Vagina (tissue), 2 donors: ENCODE measurements around the gene CIDEA. TPM values are rescaled to one million over a fixed set of nuclear protein-coding genes. Genes with fewer than 3 reads are reported as not detected.

Source experiments
- DNase-seq, 2 donors: peaks; one replicate each; pipeline ENCODE4 v3.0.0-alpha.2; 2017; ENCODE audit errors: extremely low spot score in 2 of 2
- H3K27ac ChIP-seq: fragments of 200-600 bp; sonication (generic); one replicate; pipeline ENCODE4 v1.5.1; 2019
- H3K27me3 ChIP-seq: fragments of 200-600 bp; sonication (generic); one replicate; pipeline ENCODE4 v1.5.1; 2019
- H3K36me3 ChIP-seq, 2 donors: fragments of 200-600 bp; sonication (generic); one replicate each; pipeline ENCODE4 v1.5.1; 2017 to 2019
- H3K4me1 ChIP-seq: fragments of 200-600 bp; sonication (generic); one replicate; pipeline ENCODE4 v1.5.1; 2019
- H3K4me3 ChIP-seq, 2 donors: fragments of 200-600 bp; sonication (generic); 1 replicate in 1 of 2; 2 replicates in 1 of 2; pipeline ENCODE4 v1.5.1; 2016 to 2019
- H3K9me3 ChIP-seq: fragments of 200-600 bp; sonication (generic); one replicate; pipeline ENCODE4 v1.5.1; 2019
- POLR2A ChIP-seq, 2 donors: fragments of 450-650 bp; IDR thresholded peaks; one replicate each; pipeline ENCODE4 v1.6.1; 2017; ENCODE audit warnings: antibody characterized with exemption in 2 of 2, mild to moderate bottlenecking in 2 of 2, moderate library complexity in 2 of 2
- POLR2AphosphoS5 ChIP-seq, 2 donors: sonication (generic); formaldehyde crosslinking; IDR thresholded peaks; one replicate each; pipeline ENCODE4 v1.9.0; 2017; ENCODE audit warnings: antibody characterized with exemption in 2 of 2, mild to moderate bottlenecking in 2 of 2, low read depth in 1 of 2; ENCODE audit not compliant: insufficient read depth in 1 of 2
- intact Hi-C: fragments of 100-400 bp; cut with DNase I; formaldehyde crosslinking; loops from one replicate; pipeline ENCODE4 v1.15.1; 2023
- total RNA-seq: library from RNA; depleted of rRNA; stranded (reverse); fragments of >200 nt; gene quantifications from one replicate; pipeline ENCODE4 v1.2.3, GENCODE V29; 2016
- TF ChIP-seq, protein P1 (sequence below), 3 experiments: fragments of 450-650 bp in 2 of 3; fragments of 200-600 bp in 1 of 3; sonication (generic) in 1 of 3; IDR thresholded peaks; one replicate each; pipeline ENCODE4 v1.5.1; 2017 to 2019; ENCODE audit warnings: antibody characterized with exemption in 3 of 3, mild to moderate bottlenecking in 2 of 3, moderate library complexity in 2 of 3

The CIDEA gene
- total RNA-seq, 1 donor from 2014 or later: 2.7 TPM

DNA sequence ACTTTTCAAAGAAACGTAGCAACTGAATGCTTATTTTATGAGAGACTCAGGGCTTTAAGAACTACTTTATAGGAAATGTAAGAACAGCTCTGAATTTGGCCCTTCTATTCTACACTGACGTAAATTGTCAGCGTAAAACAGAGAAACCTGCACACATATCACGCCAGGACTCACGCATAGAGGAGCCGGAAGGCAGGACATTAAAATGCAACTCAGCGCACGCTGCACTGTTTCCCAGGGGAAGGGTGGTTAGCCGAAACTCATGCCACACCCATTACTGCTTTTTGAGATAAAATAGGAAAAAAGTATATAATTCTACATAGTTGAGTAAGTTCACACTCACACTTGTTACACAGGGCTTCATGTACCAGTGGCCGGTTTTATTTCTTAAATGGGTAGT is 61.3 kb downstream of the CIDEA start:
- Histone ChIP-seq H3K36me3 (peaks cover 0 to 25% of the 10 kb centered on the region in 2 donors), H3K9me3 (peaks cover 6% of the 10 kb centered on the region), H3K27ac (peak overlapping the region; percentile 15), H3K4me3 (no peak overlapping the region), H3K4me1 (peaks cover 56% of the 10 kb centered on the region), H3K27me3 (no peaks in the 10 kb centered on the region)
- intact Hi-C loops: no loop called here
- TF ChIP-seq, protein P1, sequence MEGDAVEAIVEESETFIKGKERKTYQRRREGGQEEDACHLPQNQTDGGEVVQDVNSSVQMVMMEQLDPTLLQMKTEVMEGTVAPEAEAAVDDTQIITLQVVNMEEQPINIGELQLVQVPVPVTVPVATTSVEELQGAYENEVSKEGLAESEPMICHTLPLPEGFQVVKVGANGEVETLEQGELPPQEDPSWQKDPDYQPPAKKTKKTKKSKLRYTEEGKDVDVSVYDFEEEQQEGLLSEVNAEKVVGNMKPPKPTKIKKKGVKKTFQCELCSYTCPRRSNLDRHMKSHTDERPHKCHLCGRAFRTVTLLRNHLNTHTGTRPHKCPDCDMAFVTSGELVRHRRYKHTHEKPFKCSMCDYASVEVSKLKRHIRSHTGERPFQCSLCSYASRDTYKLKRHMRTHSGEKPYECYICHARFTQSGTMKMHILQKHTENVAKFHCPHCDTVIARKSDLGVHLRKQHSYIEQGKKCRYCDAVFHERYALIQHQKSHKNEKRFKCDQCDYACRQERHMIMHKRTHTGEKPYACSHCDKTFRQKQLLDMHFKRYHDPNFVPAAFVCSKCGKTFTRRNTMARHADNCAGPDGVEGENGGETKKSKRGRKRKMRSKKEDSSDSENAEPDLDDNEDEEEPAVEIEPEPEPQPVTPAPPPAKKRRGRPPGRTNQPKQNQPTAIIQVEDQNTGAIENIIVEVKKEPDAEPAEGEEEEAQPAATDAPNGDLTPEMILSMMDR (IDR thresholded peaks at IDR 0.05): no peak
- TF ChIP-seq POLR2A (IDR thresholded peaks at IDR 0.05) (no peak), POLR2AphosphoS5 (IDR thresholded peaks at IDR 0.05; ENCODE audit: insufficient read depth in 1 of 2, low read depth in 1 of 2) (no peak)
- no peak for DNase-seq

DNA sequence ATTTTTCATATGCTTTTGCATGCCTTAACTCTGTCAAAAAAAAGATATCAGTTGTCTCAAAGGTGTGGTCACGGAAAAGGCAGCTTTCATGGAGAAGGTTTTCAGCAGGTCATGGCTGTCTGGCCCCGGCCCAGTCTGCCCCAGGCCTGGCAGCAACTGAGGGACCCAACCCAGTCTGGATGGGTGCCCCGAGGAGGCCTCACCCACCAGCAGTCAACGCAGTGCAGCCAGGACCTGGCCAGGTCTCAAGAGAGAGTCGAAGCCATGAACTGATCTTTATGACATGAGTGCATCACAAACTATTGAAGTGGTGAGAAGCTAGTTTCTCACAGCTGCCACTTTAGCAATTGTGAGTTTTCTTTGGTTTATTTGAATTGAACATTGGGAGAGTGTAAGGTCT is 61.8 kb downstream of the CIDEA start:
- Histone ChIP-seq H3K27me3 (no peaks in the 10 kb centered on the region), H3K27ac (peak overlapping the region; percentile 15), H3K4me3 (no peak overlapping the region), H3K36me3 (peaks cover 0 to 22% of the 10 kb centered on the region in 2 donors), H3K9me3 (peaks cover 6% of the 10 kb centered on the region), H3K4me1 (peaks cover 52% of the 10 kb centered on the region)
- TF ChIP-seq, protein P1 (IDR thresholded peaks at IDR 0.05): no peak
- no peak for TF ChIP-seq POLR2AphosphoS5 (IDR thresholded peaks at IDR 0.05; ENCODE audit: insufficient read depth in 1 of 2, low read depth in 1 of 2)
- no peak for TF ChIP-seq POLR2A (IDR thresholded peaks at IDR 0.05)
- intact Hi-C loops: no loop called here
- DNase-seq: peak in 1 of 2 donors; percentile 81

DNA sequence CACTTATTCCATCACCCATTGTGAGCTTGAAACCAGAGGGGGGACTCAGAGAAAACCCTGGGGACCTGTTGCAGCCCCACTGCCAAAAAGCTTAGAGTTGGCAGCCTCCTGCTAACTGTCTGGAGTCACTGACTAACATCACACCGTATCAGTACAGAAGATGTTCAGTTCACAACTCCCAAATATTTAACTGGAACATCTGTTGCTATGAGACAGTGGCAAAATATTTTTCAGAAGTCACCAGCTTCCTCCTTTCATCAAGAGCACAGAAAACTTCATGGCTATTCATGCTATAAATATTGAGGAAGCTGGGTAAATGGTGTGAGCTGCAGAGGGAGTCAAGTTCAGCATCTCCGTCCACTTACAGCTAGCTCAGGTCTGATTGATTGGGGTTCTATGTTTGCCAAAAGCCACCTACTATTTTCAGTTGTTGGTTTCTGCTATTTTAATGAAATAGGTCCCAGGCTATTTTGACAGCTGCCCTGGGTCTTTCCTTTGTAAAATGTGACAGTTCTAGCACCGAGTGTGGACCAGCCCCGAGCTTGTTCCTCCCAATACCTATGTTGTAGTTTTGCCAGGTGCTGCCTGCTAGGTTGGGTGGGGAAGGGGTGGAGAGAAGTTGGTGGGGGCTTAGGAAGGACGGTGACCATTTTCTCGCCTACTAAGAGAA is 63.6 kb downstream of the CIDEA start:
- no peaks in the 10 kb centered on the region for H3K9me3 ChIP-seq
- no peak for DNase-seq
- H3K27ac ChIP-seq: no peak overlapping the region
- peaks cover 52% of the 10 kb centered on the region for H3K4me1 ChIP-seq
- peaks cover 0 to 6% of the 10 kb centered on the region in 2 donors for H3K36me3 ChIP-seq
- no peaks in the 10 kb centered on the region for H3K27me3 ChIP-seq
- no peak overlapping the region for H3K4me3 ChIP-seq
- intact Hi-C loops: no loop called here
- TF ChIP-seq POLR2AphosphoS5 (IDR thresholded peaks at IDR 0.05; ENCODE audit: insufficient read depth in 1 of 2, low read depth in 1 of 2): no peak

DNA sequence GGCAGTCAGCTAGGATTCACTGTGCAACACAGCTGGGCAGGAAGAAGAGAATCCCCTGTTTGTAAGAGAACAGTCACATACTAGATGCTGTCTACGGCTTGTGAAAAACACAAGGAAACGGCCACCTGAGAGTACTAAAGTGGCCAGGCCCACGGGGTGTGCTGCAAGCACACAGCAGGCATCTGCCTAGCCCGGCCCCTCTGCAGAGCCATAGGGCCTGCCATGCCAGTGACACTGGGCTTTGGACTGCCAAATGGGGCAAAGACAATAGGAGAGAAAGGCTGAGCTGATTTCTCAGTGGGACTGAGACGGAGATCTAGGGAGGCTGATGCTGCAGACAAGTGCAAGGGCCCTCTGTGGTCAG is 64.2 kb downstream of the CIDEA start:
- H3K4me3 ChIP-seq: no peak overlapping the region
- peaks cover 52% of the 10 kb centered on the region for H3K4me1 ChIP-seq
- no peak for DNase-seq
- H3K9me3 ChIP-seq: no peaks in the 10 kb centered on the region
- no peak overlapping the region for H3K27ac ChIP-seq
- H3K27me3 ChIP-seq: no peaks in the 10 kb centered on the region
- intact Hi-C loops: no loop called here
- H3K36me3 ChIP-seq: peaks cover 0 to 5% of the 10 kb centered on the region in 2 donors
- TF ChIP-seq POLR2AphosphoS5 (IDR thresholded peaks at IDR 0.05; ENCODE audit: insufficient read depth in 1 of 2, low read depth in 1 of 2) (no peak), POLR2A (IDR thresholded peaks at IDR 0.05) (no peak)
- TF ChIP-seq, protein P1 (IDR thresholded peaks at IDR 0.05): no peak

DNA sequence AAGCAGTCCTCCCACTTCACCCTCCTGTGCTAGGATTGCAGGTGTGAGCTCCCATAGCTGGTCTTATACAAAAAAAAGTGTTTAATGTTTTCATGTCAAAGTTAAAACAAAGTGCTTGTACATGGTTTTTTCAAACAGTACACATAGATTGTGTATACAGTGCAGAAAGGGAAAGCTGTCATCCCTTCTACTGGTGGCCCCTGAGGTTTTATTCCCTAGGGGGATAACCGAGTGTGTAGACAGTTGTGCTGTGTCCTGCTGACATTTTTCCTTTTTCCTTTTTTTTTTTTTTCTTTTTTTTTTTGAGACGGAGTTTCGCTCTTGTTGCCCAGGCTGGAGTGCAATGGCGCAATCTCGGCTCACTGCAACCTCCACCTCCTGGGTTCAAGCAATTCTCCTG is 64.7 kb downstream of the CIDEA start:
- no peak overlapping the region for H3K27ac ChIP-seq
- H3K27me3 ChIP-seq: no peaks in the 10 kb centered on the region
- peaks cover 46% of the 10 kb centered on the region for H3K4me1 ChIP-seq
- TF ChIP-seq POLR2AphosphoS5 (IDR thresholded peaks at IDR 0.05; ENCODE audit: insufficient read depth in 1 of 2, low read depth in 1 of 2) (no peak), POLR2A (IDR thresholded peaks at IDR 0.05) (no peak)
- TF ChIP-seq, protein P1 (IDR thresholded peaks at IDR 0.05): no peak
- H3K36me3 ChIP-seq: peaks cover 0 to 6% of the 10 kb centered on the region in 2 donors
- intact Hi-C loops: no loop called here
- no peak overlapping the region for H3K4me3 ChIP-seq
- DNase-seq: no peak
- H3K9me3 ChIP-seq: no peaks in the 10 kb centered on the region
